H1 (cell line): Measurements from ENCODE around the gene NELFB. TPM values are rescaled to one million over a fixed set of nuclear protein-coding genes. Genes with fewer than 3 reads are reported as not detected.

ENCODE experiments used
- CTCF ChIA-PET: fragments of 300-600 bp; sonication (Branson Sonifier 250); formaldehyde crosslinking; loops from one replicate; lab custom pipeline; 2021; ENCODE audit not compliant: partially characterized antibody; lab: Charles Lee
- POLR2A ChIA-PET: fragments of 300-600 bp; sonication (Branson Sonifier 250); formaldehyde crosslinking; loops from one replicate; lab custom pipeline; 2021; ENCODE audit warnings: inconsistent platforms; ENCODE audit not compliant: partially characterized antibody; lab: Charles Lee
- DNase-seq, 2 experiments: peaks; one replicate each; pipeline versions ENCODE4 v3.0.0 to v3.0.0-alpha.2; 2010 to 2022; ENCODE audit warnings: low spot score in 2 of 2, low read depth in 1 of 2, mixed read lengths in 1 of 2
- FAIRE-seq: peaks from 2 replicates; lab custom pipeline; 2011; peaks lifted over from hg19 to GRCh38; lab: Jason Lieb, UNC
- H2AFZ ChIP-seq: 2 replicates; pipeline ENCODE4 v1.8.1; 2012; ENCODE audit warnings: low read length, inconsistent platforms
- H2AK5ac ChIP-seq: 2 replicates; pipeline ENCODE4 v1.6.1; 2013; ENCODE audit warnings: low read depth, low read length
- H2BK120ac ChIP-seq: replicated peaks from 2 replicates; pipeline ENCODE3; 2013; ENCODE audit warnings: low read depth, low read length, inconsistent platforms
- H2BK12ac ChIP-seq: 2 replicates; pipeline ENCODE4 v1.6.1; 2013; ENCODE audit warnings: low read depth, low read length
- H2BK15ac ChIP-seq: 2 replicates; pipeline ENCODE4 v1.6.1; 2013; ENCODE audit warnings: low read length
- H2BK20ac ChIP-seq: 2 replicates; pipeline ENCODE4 v1.6.1; 2013; ENCODE audit warnings: low read length
- H2BK5ac ChIP-seq: 2 replicates; pipeline ENCODE4 v1.6.1; 2013; ENCODE audit warnings: low read depth, low read length
- H3K14ac ChIP-seq: 2 replicates; pipeline ENCODE4 v1.6.1; 2013; ENCODE audit warnings: inconsistent platforms; ENCODE audit not compliant: insufficient read length
- H3K18ac ChIP-seq: 2 replicates; pipeline ENCODE4 v1.6.1; 2013; ENCODE audit warnings: low read length; ENCODE audit errors: extremely low read depth
- H3K23ac ChIP-seq: 2 replicates; pipeline ENCODE4 v1.6.1; 2013; ENCODE audit warnings: inconsistent platforms; ENCODE audit not compliant: insufficient read length
- H3K23me2 ChIP-seq: 2 replicates; pipeline ENCODE4 v1.6.1; 2013; ENCODE audit warnings: low read depth, low read length
- H3K27ac ChIP-seq: 2 replicates; pipeline ENCODE4 v1.6.1; 2011; ENCODE audit warnings: low read depth, low read length, inconsistent platforms
- H3K27me3 ChIP-seq, 4 experiments: replicated peaks in 1 of 4; 1 replicate in 1 of 4; 2 replicates in 3 of 4; pipeline versions ENCODE4 v1.6.1 to v1.8.1; 2011 to 2013; ENCODE audit warnings: low read length in 3 of 4, mild to moderate bottlenecking in 3 of 4, inconsistent platforms in 2 of 4, mixed read lengths in 2 of 4, moderate library complexity in 1 of 4; ENCODE audit not compliant: control insufficient read depth in 3 of 4, insufficient read depth in 3 of 4; ENCODE audit errors: extremely low read depth in 1 of 4
- H3K36me3 ChIP-seq, 4 experiments: 2 replicates each; pipeline versions ENCODE4 v1.6.1 to v1.8.1; 2011 to 2013; ENCODE audit warnings: mild to moderate bottlenecking in 4 of 4, low read length in 3 of 4, moderate library complexity in 2 of 4, control low read depth in 1 of 4, inconsistent platforms in 1 of 4; ENCODE audit not compliant: insufficient read depth in 4 of 4, control insufficient read depth in 2 of 4
- H3K4ac ChIP-seq: replicated peaks from 2 replicates; pipeline ENCODE3; 2013; ENCODE audit warnings: low read length, low read depth, mixed read lengths, inconsistent platforms; ENCODE audit not compliant: insufficient read length
- H3K4me1 ChIP-seq, 4 experiments: replicated peaks in 1 of 4; 1 replicate in 1 of 4; 2 replicates in 3 of 4; pipeline versions ENCODE4 v1.6.1 to v1.8.1; 2011 to 2013; ENCODE audit warnings: low read length in 3 of 4, inconsistent platforms in 2 of 4, mixed read lengths in 1 of 4; ENCODE audit not compliant: insufficient read depth in 4 of 4, control insufficient read depth in 3 of 4
- H3K4me2 ChIP-seq, 2 experiments: 2 replicates each; pipeline versions ENCODE4 v1.6.1 to v1.8.1; 2011 to 2013; ENCODE audit warnings: low read depth in 2 of 2, low read length in 2 of 2, control low read depth in 1 of 2, inconsistent platforms in 1 of 2, mild to moderate bottlenecking in 1 of 2; ENCODE audit not compliant: insufficient read depth in 1 of 2
- H3K4me3 ChIP-seq, 4 experiments: fragments of 200-600, 300-600 bp in 1 of 4; sonication (generic), shearing (Covaris generic), sonication (Bioruptor Twin) in 1 of 4; 2 replicates each; pipeline versions ENCODE4 v1.5.1 to v1.8.1; 2011 to 2016; ENCODE audit warnings: low read length in 4 of 4, low read depth in 3 of 4, control low read depth in 2 of 4, inconsistent platforms in 2 of 4, mild to moderate bottlenecking in 2 of 4, mixed read lengths in 1 of 4, moderate library complexity in 1 of 4; ENCODE audit not compliant: insufficient read depth in 2 of 4; ENCODE audit errors: extremely low read depth in 1 of 4
- H3K56ac ChIP-seq: replicated peaks from 2 replicates; pipeline ENCODE3; 2013; ENCODE audit warnings: low read depth, mild to moderate bottlenecking, mixed read lengths, low read length, inconsistent platforms; ENCODE audit not compliant: insufficient read length
- H3K79me1 ChIP-seq: 2 replicates; pipeline ENCODE4 v1.6.1; 2013; ENCODE audit warnings: low read depth, low read length, control low read depth
- H3K79me2 ChIP-seq, 2 experiments: 2 replicates each; pipeline versions ENCODE4 v1.6.1 to v1.8.1; 2012 to 2013; ENCODE audit warnings: low read length in 2 of 2, mild to moderate bottlenecking in 2 of 2, inconsistent platforms in 1 of 2; ENCODE audit not compliant: insufficient read depth in 2 of 2, control insufficient read depth in 1 of 2
- H3K9ac ChIP-seq, 4 experiments: replicated peaks in 1 of 4; 1 replicate in 1 of 4; 2 replicates in 3 of 4; pipeline versions ENCODE4 v1.6.1 to v1.8.1; 2011 to 2013; ENCODE audit warnings: low read depth in 3 of 4, low read length in 3 of 4, control low read depth in 2 of 4, mild to moderate bottlenecking in 2 of 4, moderate library complexity in 2 of 4, inconsistent platforms in 1 of 4; ENCODE audit errors: extremely low read depth in 1 of 4
- H3K9me3 ChIP-seq, 2 experiments: 2 replicates each; pipeline versions ENCODE4 v1.6.1 to v1.8.1; 2012 to 2013; ENCODE audit warnings: mild to moderate bottlenecking in 2 of 2, moderate library complexity in 2 of 2, control low read depth in 1 of 2, inconsistent platforms in 1 of 2, low read depth in 1 of 2, low read length in 1 of 2, mixed read lengths in 1 of 2; ENCODE audit not compliant: insufficient read depth in 2 of 2
- H4K20me1 ChIP-seq, 2 experiments: replicated peaks in 1 of 2; 2 replicates each; pipeline versions ENCODE3 to v1.8.1; 2011 to 2013; ENCODE audit warnings: inconsistent platforms in 2 of 2, low read length in 2 of 2, mild to moderate bottlenecking in 1 of 2; ENCODE audit not compliant: insufficient read depth in 2 of 2, control insufficient read depth in 1 of 2
- H4K5ac ChIP-seq: 2 replicates; pipeline ENCODE4 v1.6.1; 2013; ENCODE audit warnings: low read length, low read depth, mixed read lengths, inconsistent platforms; ENCODE audit not compliant: insufficient read length
- H4K8ac ChIP-seq: 2 replicates; pipeline ENCODE4 v1.8.0; 2013; ENCODE audit warnings: mild to moderate bottlenecking, moderate library complexity, low read length, inconsistent platforms; ENCODE audit not compliant: insufficient read depth; ENCODE audit errors: extremely low read depth
- H4K91ac ChIP-seq: replicated peaks from 2 replicates; pipeline ENCODE3; 2013; ENCODE audit warnings: low read length, mixed read lengths, inconsistent platforms; ENCODE audit not compliant: insufficient read length
- CBX8 ChIP-seq: fragments of 300-800, 300-1000 bp; sonication (generic); IDR thresholded peaks from 2 replicates; pipeline ENCODE4 v1.7.1; 2016; ENCODE audit warnings: low read depth, low read length, borderline replicate concordance
- FOSL1 ChIP-seq: IDR thresholded peaks from 2 replicates; pipeline ENCODE4 v1.6.1; 2011; ENCODE audit warnings: mild to moderate bottlenecking, low read depth, low read length, moderate library complexity; ENCODE audit not compliant: insufficient read depth
- HDAC2 ChIP-seq, 2 experiments: fragments of 300-600 bp in 1 of 2; sonication (generic) in 1 of 2; IDR thresholded peaks; 2 replicates each; pipeline ENCODE4 v1.6.1; 2011 to 2012; ENCODE audit warnings: low read depth in 2 of 2, low read length in 2 of 2, mild to moderate bottlenecking in 2 of 2, moderate library complexity in 2 of 2, borderline replicate concordance in 1 of 2, inconsistent platforms in 1 of 2
- HDAC6 ChIP-seq: IDR thresholded peaks from one replicate; pipeline ENCODE4 v1.7.1; 2012; ENCODE audit warnings: low read depth, mild to moderate bottlenecking, inconsistent platforms, low read length, moderate library complexity
- KDM1A ChIP-seq: fragments of 200-600, 300-600 bp; sonication (generic); IDR thresholded peaks from 2 replicates; pipeline ENCODE4 v1.7.1; 2016; ENCODE audit warnings: mild to moderate bottlenecking, low read length, borderline replicate concordance
- KDM4A ChIP-seq: IDR thresholded peaks from one replicate; pipeline ENCODE4 v1.7.1; 2012; ENCODE audit warnings: low read depth, mild to moderate bottlenecking, moderate library complexity, low read length, inconsistent platforms; ENCODE audit not compliant: severe bottlenecking
- KDM5A ChIP-seq: fragments of 200-600 bp; IDR thresholded peaks from 2 replicates; pipeline ENCODE4 v1.7.1; 2012; ENCODE audit warnings: mild to moderate bottlenecking, low read length, inconsistent platforms, mixed read lengths
- POU5F1 ChIP-seq: IDR thresholded peaks from 2 replicates; pipeline ENCODE4 v1.6.1; 2011; ENCODE audit warnings: low read depth, mild to moderate bottlenecking, low read length, moderate library complexity
- RBBP5 ChIP-seq: IDR thresholded peaks from 2 replicates; pipeline ENCODE4 v1.7.1; 2012; ENCODE audit warnings: low read depth, mild to moderate bottlenecking, inconsistent platforms, low read length, moderate library complexity, borderline replicate concordance
- WGBS, 2 experiments: shearing (Covaris generic) in 1 of 2; methylation state at CpG; one replicate each; pipeline versions ENCODE4 v1.1.6 to v1.1.7; 2013 to 2015; ENCODE audit warnings: low lambda C conversion rate in 2 of 2, mixed read lengths in 2 of 2, inconsistent platforms in 1 of 2, low coverage in 1 of 2, missing lambda C conversion rate in 1 of 2; ENCODE audit not compliant: insufficient replicate concordance in 2 of 2, insufficient coverage in 1 of 2, insufficient read length in 1 of 2; ENCODE audit errors: extremely low coverage in 1 of 2, missing lambda C conversion rate in 1 of 2; 5-methylcytosine and 5-hydroxymethylcytosine counted together
- polyA plus RNA-seq, 7 experiments: library from polyadenylated mRNA; depleted of rRNA in 3 of 7; stranded (reverse) in 5 of 7; unstranded in 2 of 7; fragments of >200 nt in 5 of 7; fragments of 200-250 nt in 2 of 7; gene quantifications; 1 replicate in 5 of 7; 2 replicates in 1 of 7; 4 replicates in 1 of 7; pipeline versions ENCODE4 v1.2.1 to v1.2.3, GENCODE V29; 2011 to 2013; ENCODE audit warnings: missing spikeins in 2 of 7, mixed read lengths in 2 of 7
- total RNA-seq: library from RNA; stranded (reverse); fragmentation: NEBNext Ultra II Directional; extraction: Animal tissue kit (Norgen Biotek cat#: 25700); gene quantifications from 2 replicates; pipeline ENCODE4 v1.2.1, GENCODE V29; 2021

Gene NELFB
- total and polyA plus RNA-seq, 2 of the 8 experiments (the other 6 are each of a cell fraction or from before 2014, with no cell fraction given): 57.6 to 78.0 TPM

DNA sequence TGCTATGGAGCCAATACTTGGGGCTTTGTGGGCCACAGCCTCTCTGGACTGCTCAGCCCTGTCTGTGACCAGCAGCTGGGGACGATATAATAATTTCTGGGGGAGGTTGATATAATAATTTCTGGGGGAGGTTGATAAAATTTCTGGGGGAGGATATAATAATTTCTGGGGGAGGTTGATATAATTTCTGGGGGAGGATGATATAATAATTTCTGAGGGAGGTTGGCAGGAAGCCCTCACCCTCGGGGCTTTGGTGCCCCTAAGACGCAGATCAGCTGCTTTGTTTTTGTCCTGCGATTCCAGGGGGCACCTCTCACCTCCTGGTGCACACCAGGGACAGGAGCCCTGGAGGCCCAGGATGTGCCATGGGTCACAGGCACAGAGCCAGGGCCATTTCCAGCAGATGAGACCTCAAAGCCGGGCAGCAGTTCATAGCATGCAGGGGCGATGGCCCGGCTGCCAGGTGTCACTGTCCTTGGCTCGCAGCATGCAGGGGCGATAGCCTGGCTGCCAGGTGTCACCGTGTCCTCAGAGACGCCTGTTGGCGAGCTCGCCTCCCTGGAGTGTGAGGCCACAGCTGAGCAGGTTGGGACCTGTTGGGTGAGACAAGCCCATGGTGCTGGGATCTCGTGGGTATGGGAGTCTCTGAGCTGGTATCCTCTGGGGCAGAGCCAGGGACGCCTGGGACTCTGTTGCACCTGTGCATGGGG is 18.6 kb downstream of the NELFB start:
- no peak overlapping the region for H3K56ac ChIP-seq
- no peak overlapping the region for H2BK20ac ChIP-seq
- no peak overlapping the region for H2AFZ ChIP-seq
- no peak overlapping the region for H3K27ac ChIP-seq
- H2BK15ac ChIP-seq: no peak overlapping the region
- FAIRE-seq (no peak), DNase-seq (no peak)
- no peak overlapping the region for H3K9ac ChIP-seq
- H3K79me2 ChIP-seq: no peaks in the 10 kb centered on the region
- no peak overlapping the region for H3K4ac ChIP-seq
- H2BK12ac ChIP-seq: no peak overlapping the region
- H3K4me2 ChIP-seq: no peak overlapping the region
- no peak overlapping the region for H3K23ac ChIP-seq
- WGBS, 2 experiments: 89% methylated on average over 15 of the region's 15 CpGs; no CpG with 5 or more reads in 1 of the 2 experiments
- peaks cover 0 to 7% (median 2%) of the 10 kb centered on the region in 4 experiments; a peak in 4 of 7 replicates for H3K27me3 ChIP-seq
- CTCF ChIA-PET: interaction anchor here (0.5 to 2.2 kb wide), 10 partner anchors 9 to 212 kb away, joined by 3 to 8 read pairs (median 4); no protein-coding TSS in a partner anchor
- H2BK120ac ChIP-seq: no peak overlapping the region
- peaks cover 0 to 12% (median 10%) of the 10 kb centered on the region in 4 experiments; a peak in 6 of 8 replicates for H3K36me3 ChIP-seq
- H3K79me1 ChIP-seq: no peaks in the 10 kb centered on the region
- H2AK5ac ChIP-seq: no peak overlapping the region
- H3K23me2 ChIP-seq: peaks cover 2% of the 10 kb centered on the region; the same call in 1 of the 2 replicates
- H3K14ac ChIP-seq: no peak overlapping the region
- POLR2A ChIA-PET: interaction anchor here (1.0 to 47.8 kb wide), 4 partner anchors 8 to 39 kb away, joined by 3 to 1462 read pairs (median 4); partner anchors contain the start of genes CYSRT1, NDOR1, NELFB and NRARP
- no peak overlapping the region; the same call in 1 of the 2 replicates for H4K8ac ChIP-seq
- H4K91ac ChIP-seq: no peak overlapping the region
- peaks cover 0 to 23% (median 13%) of the 10 kb centered on the region in 4 experiments; a peak in 6 of 7 replicates for H3K4me1 ChIP-seq
- peak overlapping the region; percentile 52 for H2BK5ac ChIP-seq
- H4K20me1 ChIP-seq: peaks cover 4 to 7% of the 10 kb centered on the region in 2 experiments
- no peak overlapping the region for H4K5ac ChIP-seq
- H3K9me3 ChIP-seq: no peaks in the 10 kb centered on the region
- H3K4me3 ChIP-seq: no peak overlapping the region
- no peak overlapping the region for H3K18ac ChIP-seq
- TF ChIP-seq POU5F1 (no peak), KDM4A (no peak), HDAC2 (IDR thresholded peaks at IDR 0.05; ENCODE audit: borderline replicate concordance in 1 of 2, low read depth in 2 of 2, low read length in 2 of 2) (no peak), HDAC6 (no peak), CBX8 (no peak), FOSL1 (no peak), RBBP5 (no peak), KDM5A (no peak), KDM1A (no peak)
